ENCODE data around the gene RAPGEF6.

DNA sequence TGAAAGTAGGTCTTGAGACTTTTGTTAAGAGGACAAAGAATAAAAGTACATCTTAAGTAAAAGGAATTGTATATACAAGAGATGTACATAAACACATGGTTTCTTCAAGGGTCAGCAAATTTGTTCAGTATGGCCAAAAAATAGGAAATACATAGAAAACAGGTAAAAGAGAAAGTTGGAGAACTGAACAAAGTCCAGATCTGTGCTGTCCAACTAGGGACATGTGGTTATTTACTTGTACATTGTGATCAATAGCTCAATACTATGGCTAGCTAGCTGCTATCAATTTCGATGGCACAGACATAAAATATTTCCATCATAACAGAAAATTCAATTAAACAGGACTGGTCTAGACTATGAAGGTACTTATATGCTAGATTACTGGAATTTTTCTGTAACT, 92.3 kb downstream of the RAPGEF6 start:
- TF ChIP-seq, protein P1, sequence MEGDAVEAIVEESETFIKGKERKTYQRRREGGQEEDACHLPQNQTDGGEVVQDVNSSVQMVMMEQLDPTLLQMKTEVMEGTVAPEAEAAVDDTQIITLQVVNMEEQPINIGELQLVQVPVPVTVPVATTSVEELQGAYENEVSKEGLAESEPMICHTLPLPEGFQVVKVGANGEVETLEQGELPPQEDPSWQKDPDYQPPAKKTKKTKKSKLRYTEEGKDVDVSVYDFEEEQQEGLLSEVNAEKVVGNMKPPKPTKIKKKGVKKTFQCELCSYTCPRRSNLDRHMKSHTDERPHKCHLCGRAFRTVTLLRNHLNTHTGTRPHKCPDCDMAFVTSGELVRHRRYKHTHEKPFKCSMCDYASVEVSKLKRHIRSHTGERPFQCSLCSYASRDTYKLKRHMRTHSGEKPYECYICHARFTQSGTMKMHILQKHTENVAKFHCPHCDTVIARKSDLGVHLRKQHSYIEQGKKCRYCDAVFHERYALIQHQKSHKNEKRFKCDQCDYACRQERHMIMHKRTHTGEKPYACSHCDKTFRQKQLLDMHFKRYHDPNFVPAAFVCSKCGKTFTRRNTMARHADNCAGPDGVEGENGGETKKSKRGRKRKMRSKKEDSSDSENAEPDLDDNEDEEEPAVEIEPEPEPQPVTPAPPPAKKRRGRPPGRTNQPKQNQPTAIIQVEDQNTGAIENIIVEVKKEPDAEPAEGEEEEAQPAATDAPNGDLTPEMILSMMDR (IDR thresholded peaks at IDR 0.05; ENCODE audit: poor library complexity, severe bottlenecking) = no peak
- TF ChIP-seq EP300 (conservative IDR thresholded peaks at IDR 0.05; ENCODE audit: poor library complexity, severe bottlenecking) (no peak), SMC3 (conservative IDR thresholded peaks at IDR 0.05; ENCODE audit: poor library complexity) (no peak), EZH2 (IDR thresholded peaks at IDR 0.05; ENCODE audit: borderline replicate concordance, insufficient read depth, low read length, poor library complexity, severe bottlenecking) (no peak), POLR2AphosphoS5 (IDR thresholded peaks at IDR 0.05) (no peak), TAF1 (IDR thresholded peaks at IDR 0.05; ENCODE audit: low read depth) (no peak), MXI1 (conservative IDR thresholded peaks at IDR 0.05; ENCODE audit: poor library complexity, severe bottlenecking) (no peak), RAD21 (conservative IDR thresholded peaks at IDR 0.05) (no peak)
- TF ChIP-seq, protein P2, sequence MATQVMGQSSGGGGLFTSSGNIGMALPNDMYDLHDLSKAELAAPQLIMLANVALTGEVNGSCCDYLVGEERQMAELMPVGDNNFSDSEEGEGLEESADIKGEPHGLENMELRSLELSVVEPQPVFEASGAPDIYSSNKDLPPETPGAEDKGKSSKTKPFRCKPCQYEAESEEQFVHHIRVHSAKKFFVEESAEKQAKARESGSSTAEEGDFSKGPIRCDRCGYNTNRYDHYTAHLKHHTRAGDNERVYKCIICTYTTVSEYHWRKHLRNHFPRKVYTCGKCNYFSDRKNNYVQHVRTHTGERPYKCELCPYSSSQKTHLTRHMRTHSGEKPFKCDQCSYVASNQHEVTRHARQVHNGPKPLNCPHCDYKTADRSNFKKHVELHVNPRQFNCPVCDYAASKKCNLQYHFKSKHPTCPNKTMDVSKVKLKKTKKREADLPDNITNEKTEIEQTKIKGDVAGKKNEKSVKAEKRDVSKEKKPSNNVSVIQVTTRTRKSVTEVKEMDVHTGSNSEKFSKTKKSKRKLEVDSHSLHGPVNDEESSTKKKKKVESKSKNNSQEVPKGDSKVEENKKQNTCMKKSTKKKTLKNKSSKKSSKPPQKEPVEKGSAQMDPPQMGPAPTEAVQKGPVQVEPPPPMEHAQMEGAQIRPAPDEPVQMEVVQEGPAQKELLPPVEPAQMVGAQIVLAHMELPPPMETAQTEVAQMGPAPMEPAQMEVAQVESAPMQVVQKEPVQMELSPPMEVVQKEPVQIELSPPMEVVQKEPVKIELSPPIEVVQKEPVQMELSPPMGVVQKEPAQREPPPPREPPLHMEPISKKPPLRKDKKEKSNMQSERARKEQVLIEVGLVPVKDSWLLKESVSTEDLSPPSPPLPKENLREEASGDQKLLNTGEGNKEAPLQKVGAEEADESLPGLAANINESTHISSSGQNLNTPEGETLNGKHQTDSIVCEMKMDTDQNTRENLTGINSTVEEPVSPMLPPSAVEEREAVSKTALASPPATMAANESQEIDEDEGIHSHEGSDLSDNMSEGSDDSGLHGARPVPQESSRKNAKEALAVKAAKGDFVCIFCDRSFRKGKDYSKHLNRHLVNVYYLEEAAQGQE (IDR thresholded peaks at IDR 0.05; ENCODE audit: borderline replicate concordance) = no peak

Data from neural cell (in vitro differentiated cells).